ENCODE results near the gene RNF115.
"Not testable (repeated sequence)": the region's sequence is repeated elsewhere in the genome, so short reads cannot be mapped to it uniquely, and the experiment has no call there.

Gene RNF115

DNA sequence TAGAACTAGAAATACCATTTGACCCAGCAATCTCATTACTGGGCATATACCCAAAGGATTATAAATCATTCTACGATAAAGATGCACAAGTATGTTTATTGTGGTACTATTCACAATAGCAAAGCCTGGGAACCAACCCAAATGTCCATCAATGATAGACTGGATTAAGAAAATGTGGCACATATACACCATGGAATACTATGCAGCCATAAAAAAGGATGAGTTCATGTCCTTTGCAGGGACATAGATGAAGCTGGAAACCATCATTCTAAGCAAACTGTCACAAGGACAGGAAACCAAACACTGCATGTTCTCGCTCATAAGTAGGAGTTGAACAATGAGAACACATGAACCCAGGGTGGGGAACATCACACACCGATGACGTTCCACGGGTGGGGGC is 97.7 kb downstream of the RNF115 start:
- DNase-seq, result not testable (repeated sequence)

DNA sequence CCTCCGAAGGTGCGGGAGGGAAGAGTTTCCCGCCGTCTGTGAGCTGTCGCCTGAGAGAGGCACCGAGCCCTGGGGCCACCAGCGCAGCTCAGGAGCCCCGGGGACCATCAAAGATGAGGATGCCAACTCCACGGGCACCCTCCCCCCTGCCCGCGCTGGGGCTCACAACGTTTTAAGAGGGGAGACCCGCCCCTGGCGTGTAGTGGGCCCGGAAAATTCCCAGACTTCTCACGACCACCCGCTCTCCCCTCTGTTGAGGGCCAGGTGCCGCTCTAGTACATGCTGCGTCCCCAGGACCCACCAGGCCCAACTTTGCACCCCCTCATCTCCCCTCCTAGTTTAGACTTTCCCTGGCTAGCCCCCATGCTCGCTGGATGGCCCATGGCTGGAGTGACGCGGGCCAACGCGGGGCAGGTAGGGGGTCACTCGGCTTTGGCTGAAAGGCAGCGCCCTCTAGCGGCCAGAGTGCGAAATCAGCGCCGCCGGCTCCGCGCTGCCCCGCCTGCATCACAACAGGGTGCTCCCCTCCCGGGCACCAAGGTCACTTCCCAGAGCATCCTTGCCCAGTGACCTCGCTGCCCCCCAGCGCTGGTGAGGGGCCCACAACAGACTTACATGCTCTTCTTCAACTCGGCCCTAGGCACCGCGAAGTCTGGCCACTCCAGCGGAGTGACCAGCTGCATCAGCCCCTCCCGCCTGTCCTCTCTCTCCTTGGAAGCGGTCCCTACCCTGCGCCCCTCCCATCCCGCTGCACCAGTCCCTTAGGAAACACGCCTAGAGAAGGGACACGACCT is 102.8 kb downstream of the RNF115 start:
- peak; percentile 64 for DNase-seq

DNA sequence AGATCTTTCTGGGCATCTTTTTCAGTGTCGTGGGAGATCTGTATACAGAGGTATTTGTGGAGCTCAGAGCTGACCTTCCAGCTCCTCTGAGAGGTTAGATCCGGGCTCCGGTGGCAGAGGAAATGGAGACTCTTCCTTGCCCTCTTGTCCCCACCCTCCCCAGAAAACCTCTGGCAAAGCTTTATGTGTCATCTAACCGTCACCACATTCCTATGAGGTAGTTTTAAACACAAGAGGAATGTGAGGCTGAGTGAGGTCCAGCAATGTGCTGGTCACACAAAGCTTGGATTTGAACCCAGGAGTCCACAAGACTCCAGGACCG is 103.4 kb downstream of the RNF115 start:
- no peak for DNase-seq

DNA sequence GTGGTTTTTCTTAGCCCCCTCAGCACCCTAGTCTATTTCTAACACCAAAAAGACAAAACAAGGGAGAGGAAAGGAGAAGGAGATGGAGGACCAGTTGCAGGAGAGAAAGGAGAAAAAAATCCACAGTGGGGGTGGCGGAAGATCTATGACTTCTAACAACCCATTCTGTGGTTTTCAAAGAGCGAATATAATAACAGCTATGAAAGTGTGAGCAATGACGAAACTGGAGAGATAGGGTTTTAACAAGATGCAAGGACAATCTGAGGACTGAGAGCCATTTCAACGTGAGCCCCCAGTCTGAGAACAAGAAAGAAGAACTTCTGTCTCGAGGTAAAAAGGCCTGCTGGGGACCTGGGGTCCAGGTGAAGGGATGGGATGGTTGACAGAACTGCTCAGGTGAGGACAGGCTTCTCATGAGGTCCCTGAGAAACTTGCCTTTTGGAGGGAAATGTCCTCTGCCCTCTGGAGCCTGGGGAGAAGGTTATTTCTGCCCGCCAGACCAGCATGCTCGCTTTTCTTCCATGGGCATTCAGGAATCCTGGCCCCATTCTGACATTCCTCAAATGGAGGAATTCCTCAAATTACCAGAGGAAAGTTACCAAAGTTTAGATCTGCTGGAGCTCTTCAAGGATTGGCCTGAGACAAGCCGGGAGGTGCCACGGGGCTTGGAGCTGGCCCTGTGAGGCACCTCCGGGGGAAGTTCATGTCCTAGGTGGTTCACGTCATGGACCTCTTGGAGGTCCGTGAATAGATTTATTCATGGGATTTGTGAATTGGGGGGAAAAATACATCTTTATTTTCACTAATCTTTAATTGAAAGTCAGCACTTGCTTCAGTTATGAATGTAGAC is 104.4 kb downstream of the RNF115 start, which contains the start of gene CD160:
CD160 (plus strand) TSS at position 270 of the 850 bp plus-strand sequence. CDS start 8,829 bp downstream, outside the sequence.
- DNase-seq, result no peak

DNA sequence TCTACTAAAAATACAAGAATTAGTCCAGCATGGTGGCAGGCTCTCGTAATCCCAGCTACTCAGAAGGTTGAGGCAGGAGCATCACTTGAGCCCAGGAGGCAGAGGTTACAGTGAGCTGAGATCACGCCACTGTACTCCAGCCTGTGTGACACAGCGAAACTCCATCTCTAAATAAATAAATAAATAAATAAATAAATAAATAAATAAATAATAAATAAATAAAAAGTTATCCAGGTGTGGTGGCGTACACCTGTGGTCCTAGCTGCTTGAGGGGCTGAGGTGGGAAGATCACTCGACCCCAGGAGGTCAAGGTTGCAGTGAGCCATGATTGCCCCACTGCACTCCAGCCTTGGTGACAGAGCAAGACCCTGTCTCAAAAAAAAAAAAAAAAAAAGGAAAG is 105.4 kb downstream of the RNF115 start:
- DNase-seq, result not testable (repeated sequence)

DNA sequence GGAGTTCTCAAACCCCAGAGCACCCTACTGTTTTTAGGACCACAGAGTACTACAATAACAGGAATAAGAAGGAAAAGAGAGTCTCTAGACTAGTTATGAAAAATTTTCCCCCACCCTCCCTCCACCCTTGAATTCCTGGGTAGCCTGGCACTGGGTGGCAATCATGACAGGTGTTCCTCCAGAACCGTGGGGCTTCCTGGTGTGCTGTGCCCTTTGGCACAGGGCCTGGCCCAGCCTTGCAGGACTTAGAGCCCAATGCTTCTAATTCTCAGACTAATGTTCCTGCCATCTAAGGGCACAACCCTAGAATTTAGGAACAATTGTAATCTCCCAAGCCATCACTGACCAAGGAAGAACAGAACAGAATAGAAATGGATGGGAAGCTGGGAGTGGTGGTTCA is 106.1 kb downstream of the RNF115 start:
- DNase-seq, result no peak

DNA sequence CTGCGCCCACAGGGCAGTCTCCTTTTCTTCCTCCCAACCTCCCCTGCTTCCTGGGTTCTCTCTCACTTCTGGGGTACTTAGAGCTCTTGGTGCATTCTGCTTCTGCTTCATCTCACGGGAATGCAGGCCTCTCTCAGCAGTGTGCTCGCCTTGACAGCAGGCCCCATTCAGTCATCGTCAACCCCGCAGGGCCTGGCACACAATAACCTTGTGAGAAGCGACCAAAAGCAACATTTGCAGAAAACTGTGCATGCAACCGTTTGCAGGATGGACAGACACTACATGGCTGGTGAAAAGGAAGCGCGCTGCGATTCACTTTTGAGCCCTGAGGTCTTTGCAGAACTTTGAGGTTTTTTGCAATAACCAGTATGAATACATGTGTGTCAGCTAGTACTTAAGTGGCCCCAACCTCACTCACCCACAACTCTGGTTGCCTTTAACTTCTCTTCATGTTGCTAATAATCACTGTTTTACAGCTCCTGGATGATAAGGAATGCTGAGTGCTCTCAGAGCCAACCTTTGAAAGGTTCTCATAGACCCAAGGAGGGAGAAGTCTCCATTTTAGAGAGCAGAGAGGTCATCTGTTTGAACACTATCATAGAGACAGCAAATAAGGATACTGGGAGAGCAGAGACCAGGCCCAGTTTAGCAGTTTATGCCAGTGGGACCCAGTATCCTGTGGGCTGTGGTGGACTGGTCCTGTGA is 107.1 kb downstream of the RNF115 start:
- DNase-seq, result no peak

DNA sequence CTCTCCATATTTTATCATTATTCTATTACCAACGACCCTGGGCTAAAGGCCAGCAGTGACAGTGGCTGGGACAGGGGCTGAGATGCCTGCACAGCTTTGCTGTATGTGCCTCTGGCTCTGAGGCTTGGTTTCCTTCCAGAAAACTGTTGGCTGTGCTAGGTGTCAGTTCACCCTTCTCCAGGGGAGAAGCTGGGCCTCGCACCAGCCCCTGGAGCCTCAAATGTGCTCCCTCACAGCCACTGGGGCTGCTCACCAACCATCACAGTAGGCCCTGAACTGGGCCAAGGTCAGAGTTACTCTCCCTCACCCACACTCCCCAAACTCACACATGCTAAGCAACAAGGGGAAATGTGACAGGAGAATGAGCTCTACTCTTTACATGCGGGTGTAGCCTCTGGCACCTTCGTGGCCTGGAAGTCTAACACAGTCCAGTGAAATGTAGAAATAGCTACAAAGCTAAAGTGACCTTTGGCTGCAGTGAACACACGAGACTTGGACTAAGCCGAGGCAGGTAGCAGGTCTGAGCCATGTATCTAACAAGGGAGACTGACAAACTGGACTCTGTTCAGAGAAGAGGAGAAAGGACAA is 109.3 kb downstream of the RNF115 start:
- no peak for DNase-seq

DNA sequence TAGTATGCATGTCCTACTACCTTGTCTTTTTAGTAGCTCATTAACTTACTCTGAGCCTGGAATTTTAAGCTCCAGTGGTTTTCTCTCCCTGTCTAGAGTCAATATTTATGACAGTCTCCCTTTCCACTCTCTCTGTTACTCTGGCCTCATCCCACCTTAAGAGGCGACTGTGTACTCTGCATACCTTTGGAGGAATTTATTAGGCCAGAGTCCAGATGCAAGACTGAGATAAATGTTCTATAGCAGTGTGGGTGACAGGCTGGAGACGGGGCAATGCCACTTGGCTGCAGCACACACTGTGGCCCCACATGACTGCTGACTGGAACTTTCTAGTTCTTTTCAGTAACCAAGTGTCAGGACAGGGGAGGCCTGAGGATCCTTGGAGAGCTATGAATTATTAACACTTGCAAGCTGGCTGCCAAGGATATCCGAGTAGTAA is 112.7 kb downstream of the RNF115 start:
- no peak for DNase-seq

DNA sequence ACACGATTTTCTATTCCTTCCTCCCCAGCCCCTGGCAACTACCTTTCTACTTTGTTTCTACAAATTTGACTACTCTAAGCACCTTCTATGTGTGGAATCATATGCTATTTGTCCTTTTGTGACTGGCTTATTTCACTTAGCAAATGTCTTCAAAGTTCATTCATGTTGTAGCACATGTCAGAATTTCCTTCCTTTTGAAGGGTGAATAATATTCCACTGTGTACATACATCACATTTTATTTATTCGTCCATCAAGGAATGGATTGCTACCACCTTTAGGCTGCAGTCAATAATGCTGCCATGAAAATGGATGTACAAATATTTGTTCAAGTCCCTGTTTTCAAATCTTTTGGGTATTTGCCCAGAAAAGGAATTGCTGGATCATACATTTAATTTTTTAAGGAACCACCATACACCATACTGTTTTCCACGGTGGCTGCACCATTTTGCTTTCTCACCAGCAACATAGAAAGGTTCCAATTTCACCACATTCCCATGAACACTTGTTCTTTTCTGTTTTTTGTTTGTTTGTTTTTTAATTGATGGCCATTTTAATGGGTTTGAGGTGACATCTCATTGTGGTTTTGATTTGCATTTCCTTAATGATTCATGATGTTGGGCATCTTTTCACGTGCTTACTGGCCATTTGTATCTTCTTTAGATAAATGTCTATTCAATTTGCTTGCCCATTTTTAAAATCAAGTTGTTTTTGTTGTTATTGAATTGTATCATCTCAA is 113.4 kb downstream of the RNF115 start:
- no peak for DNase-seq

DNA sequence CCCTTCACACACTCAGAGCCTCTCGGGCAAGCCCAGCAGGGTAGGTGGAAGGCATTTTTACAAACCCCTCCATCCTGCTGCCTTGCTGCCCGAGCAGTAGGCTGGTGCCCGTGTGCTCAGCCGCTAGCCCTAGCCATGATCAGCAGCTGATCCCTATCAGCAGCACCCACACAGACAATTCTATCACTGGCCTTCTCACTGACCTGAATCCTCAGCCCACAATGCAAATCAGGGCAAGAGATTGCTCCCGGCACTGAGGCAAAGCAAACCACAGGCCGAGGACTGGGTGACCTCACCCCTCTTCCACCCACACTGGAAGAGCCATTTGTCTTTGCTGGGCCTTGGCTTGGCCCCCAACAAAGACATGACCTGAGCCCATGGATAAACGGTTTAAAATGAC is 115.8 kb downstream of the RNF115 start:
- no peak for DNase-seq

DNA sequence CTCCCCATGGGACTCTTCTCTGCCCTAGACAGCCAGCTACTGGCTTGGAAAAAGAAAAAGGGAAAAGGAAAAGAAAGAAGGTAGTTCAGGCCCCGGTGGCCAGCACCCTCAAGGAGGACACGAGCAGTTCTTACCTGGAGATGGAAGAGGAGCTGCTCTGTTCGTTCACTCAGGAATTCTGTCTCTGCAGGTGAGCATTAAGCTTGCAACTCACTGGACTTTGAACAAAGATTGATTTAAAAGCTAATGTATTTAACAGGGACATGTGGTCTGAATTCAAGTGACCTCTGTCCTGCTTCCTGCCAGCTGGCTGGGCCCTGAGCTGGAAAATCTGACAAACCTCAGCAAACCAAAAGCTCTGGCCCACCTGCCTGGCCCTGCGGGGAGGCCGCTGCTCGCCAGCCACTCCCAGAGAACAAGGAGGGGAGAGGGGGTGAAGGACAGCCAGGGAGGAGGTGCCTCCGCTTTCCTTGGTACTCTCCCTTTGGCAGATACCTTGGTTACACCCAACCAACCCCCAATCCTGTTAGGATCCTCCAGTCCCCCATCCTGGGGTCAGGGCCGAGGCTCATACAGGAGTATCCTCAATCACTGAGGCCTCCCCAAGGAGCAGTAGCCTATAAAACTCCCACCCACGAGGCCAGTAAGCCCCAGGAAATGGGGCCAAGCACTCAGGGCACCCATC is 116.6 kb downstream of the RNF115 start, which contains the start of gene PDZK1:
PDZK1 (minus strand) TSS at position 186 of the 685 bp plus-strand sequence. CDS start 19,347 bp downstream, outside the sequence.
- no peak for DNase-seq

DNA sequence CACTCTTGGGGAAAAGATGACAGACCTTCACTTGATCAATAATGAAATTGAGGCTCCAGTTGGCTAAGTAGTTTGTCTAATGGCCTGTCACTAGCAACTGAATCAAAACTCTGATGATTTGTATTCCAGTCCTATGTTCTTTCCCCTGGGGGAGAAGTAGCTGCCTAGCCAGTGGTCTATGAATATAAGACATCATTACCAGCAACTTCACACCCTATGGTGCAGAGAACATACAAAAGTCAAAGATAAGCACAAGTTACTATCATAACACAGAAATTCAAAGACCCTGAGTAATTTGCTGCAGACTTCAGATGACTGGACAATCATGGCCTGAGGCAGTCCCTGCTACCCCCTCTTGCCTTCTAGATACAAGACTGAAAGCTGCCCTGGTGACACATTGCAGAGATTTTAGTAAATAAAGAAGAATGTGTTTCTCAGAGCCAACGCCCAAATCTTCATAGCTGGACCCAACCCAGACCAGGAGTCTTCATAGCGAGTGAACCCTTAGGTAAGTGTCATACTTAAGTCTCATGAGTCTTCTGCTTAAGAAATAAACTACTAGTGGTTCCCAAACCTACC is 117.7 kb downstream of the RNF115 start:
- DNase-seq, result no peak

DNA sequence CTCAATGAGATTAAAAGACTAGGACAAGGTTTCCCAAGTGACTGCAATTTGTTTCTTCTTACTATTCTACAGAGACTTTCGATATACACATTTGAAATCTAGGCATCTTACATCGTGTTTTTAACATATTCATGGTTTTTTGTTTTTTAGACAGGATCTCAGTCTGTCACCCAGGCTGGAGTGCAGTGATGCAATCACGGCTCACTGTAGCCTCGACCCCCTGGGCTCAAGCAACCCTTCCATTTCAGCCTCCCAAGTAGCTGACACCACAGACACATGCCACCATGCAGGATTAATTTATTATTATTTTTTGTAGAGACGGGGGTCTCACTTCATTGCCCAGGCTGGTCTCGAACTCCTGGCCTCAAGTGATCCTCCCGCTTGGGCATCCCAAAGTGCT is 118.3 kb downstream of the RNF115 start:
- DNase-seq, result no peak

DNA sequence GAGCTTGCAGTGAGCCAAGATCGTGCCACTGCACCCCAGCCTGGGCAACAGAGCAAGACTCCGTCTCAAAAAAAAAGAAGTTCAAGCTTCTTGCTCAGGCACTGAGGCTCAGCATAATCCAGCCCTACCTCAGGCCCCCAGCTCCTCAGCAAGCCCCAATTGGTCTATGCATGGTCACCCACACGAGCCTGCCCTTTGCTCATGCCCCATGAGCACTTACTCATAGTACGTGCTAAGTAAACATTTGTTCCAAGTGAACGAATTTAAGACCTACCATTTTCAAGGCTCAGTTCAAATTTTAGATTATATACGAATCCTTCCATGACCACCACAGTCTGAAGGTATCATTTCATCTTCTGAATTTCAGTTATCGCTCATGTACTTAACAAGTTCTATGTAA is 121.1 kb downstream of the RNF115 start:
- no peak for DNase-seq

DNA sequence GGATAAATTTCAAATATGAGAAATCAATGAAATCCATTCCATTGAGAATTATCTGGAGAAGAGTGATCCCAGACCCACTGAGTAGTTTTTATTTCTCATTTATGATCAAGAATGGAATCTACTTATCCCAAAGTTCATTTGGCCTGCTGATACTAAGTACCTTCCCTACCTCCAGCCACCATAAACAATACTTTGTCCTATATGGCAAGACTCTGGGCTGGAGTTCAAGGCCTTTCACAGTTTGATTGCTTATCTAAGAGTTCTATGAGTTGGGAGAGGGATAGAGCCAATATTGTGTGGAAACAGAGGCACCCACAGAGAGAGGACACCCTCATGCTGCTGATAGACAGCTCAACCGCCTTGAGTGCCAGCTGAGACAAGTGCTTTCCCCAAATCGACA is 121.8 kb downstream of the RNF115 start:
- no peak for DNase-seq

DNA sequence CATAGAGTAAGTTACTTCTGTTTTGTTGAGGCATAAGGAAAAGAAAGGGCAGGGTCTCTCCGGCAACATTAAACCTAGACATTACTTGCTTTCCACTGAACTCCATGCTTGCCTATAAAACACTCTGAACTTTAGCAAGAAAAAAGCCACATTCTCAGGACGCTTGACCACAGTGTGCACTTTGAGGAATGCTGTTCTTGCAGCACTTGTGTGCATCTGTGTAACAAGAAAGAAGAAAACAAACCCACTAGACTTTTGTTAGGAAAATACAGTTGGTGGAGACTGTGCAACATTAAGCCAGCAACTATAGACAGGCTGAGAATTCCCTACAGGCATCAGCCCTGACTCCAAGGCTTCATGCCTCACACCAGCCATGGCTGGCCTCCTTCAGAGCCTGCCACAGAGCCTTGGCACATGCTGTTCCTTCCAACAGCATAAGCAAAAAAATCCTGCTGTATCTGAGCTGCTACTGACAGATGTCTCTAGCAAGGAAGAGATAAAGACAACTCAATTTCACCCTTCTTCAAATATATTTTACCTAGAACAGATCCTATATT is 122.5 kb downstream of the RNF115 start:
- DNase-seq, result no peak

DNA sequence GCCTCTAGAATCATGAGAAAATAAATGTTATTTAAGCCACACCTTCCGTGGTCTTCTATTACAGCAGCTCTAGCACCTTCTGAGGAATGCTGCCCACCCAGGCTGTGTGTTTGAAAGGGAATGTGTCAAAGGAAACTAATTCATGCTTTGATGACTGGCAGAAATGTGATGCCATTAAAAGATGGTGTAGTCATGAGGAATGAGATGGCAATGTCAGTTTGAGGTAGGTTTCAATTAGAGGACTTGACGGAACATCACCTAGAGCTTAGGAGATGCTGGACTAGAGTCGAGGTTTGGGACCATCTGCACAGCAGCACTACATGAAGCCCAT is 127.3 kb downstream of the RNF115 start:
- no peak for DNase-seq

DNA sequence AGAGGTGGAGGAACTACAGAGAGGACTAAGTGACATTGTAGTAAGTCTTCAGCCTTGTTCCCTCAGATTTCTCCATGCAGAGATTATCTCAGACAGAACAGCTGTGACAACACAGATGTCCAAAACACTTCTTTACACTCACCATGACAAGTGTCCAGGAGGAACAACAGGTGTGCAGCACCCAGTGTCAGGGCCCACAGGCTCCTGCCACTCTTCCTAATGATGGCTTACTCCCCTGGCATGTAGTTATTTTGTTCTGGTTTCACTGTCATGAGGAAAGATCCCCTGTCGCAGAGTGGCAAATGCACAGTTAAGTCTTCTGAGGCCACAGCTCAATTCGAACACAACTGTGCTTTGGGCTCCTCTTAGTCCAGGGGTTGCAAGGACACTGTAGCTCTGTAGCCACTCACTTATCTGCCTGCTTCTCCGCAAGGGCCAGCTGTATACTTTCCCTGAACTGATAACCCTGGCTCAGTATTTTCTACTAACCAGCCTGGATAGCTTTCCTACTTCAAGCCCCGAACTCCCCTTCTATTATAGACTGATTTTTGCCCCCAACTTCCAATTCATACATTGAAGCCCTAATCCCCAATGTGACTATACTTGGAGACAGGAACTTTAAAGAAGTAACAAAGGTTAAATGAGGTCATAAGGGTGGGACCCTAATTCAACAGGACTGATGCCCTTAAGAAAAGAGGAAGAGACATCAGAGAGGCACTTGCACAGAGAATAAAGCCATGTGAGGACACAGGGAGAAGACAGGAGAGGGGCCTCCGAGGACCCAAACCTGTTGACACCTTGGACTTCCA is 127.9 kb downstream of the RNF115 start:
- DNase-seq, result no peak

DNA sequence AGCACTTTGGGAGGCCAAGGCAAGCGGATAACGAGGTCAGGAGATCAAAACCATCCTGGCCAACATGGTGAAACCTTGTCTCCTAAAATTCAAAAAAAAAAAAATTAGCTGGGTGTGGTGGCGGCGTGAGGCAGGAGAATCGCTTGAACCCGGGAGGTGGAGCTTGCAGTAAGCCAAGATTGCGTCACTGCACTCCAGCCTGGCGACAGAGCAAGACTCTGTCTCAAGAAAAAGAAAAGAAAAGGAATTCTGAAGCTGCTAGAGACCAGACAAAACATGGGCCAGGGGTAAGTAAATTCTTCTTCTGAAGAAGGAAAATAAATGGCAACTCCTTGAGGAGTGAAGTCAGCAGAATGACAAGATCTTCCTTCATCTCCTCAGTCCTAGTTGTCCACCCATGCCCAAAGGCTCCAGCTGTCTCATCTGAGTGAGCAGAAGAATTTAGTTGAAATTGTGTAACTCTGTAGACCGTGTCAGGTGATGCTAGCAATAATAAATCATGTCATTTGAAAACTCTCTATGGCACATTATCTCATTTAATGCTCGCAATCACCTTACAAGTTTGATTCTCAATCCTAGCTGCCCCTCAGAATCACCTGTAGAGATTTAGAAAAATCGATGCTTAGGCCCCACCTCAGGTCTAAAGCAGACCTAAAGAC is 131.0 kb downstream of the RNF115 start:
- DNase-seq, result no peak
